ENCODE results near the gene DNAAF3. TPM values are rescaled to one million over a fixed set of nuclear protein-coding genes. Genes with fewer than 3 reads are reported as not detected.

DNAAF3 gene
- total RNA-seq, 1 experiment from 2014 or later: 0.45 TPM

- no peaks in the 10 kb centered on the region for H3K4me1 Mint-ChIP-seq (ENCODE audit: low read depth, unreplicated experiment)
- no peaks in the 10 kb centered on the region for H3K27me3 Mint-ChIP-seq (ENCODE audit: insufficient read depth, unreplicated experiment)
- no peaks in the 10 kb centered on the region for H3K9me3 Mint-ChIP-seq (ENCODE audit: unreplicated experiment)
- no peak for DNase-seq
- Histone ChIP-seq H3K27me3 (replicated peaks; ENCODE audit: control insufficient read depth, insufficient read depth, low read length) (no peaks in the 10 kb centered on the region), H3K9me3 (no peaks in the 10 kb centered on the region), H3K4me3 (ENCODE audit: low read depth, low read length) (no peak overlapping the region), H3K36me3 (ENCODE audit: control insufficient read depth, insufficient read depth, low read length) (no peaks in the 10 kb centered on the region; the same call in 1 of the 2 replicates), H3K4me1 (no peaks in the 10 kb centered on the region)
- no TSS peak for BruUV-seq (replicated peaks)
- no peak overlapping the region for H3K4me3 Mint-ChIP-seq (ENCODE audit: unreplicated experiment)
- POLR2A ChIA-PET: no interaction called here
- intact Hi-C loops (cut with micrococcal nuclease; ENCODE audit: unreplicated experiment): no loop called here
- no peak overlapping the region for H3K27ac Mint-ChIP-seq (ENCODE audit: unreplicated experiment)
- peaks cover 44% of the 10 kb centered on the region for H3K36me3 Mint-ChIP-seq (ENCODE audit: insufficient read depth, unreplicated experiment)
- TF ChIP-seq CTCF (IDR thresholded peaks at IDR 0.05; ENCODE audit: insufficient read depth in 1 of 2, low read depth in 1 of 2, low read length in 1 of 2, severe bottlenecking in 1 of 2, unreplicated experiment in 1 of 2): no peak
- CTCF ChIA-PET: no interaction called here
Measured at GRCh38 chr19:55109527-55110291, 56.7 kb downstream of the DNAAF3 start.

Small RNA genes within 50 kb of the gene (microRNA-seq; reads per million reads assigned to microRNA genes)
- gene MIR7975: not detected

Other genes starting within 250 kb of the DNAAF3 start
- gene NLRP7, start 219.1 kb downstream of the DNAAF3 start, total RNA-seq (2022): 0.43 and 0.49 TPM in 2 replicates
- gene NLRP2, start 200.2 kb downstream of the DNAAF3 start, total RNA-seq (2022): 108 and 115 TPM in 2 replicates
- gene GP6, start 128.3 kb downstream of the DNAAF3 start, total RNA-seq (2022): not detected in 2 replicates
- 43.3 and 49.8 TPM in 2 replicates for gene RDH13, start 103.5 kb downstream of the DNAAF3 start, total RNA-seq (2022)
- 135 and 141 TPM in 2 replicates for gene EPS8L1, start 90.7 kb downstream of the DNAAF3 start, total RNA-seq (2022)
- 104 TPM in 2 replicates for gene PPP1R12C, start 49.0 kb downstream of the DNAAF3 start, total RNA-seq (2022)
- gene TNNT1, start 17.4 kb downstream of the DNAAF3 start, total RNA-seq (2022): 11.8 and 18.0 TPM in 2 replicates
- 2.9 and 4.2 TPM in 2 replicates for gene TNNI3, start 8.9 kb downstream of the DNAAF3 start, total RNA-seq (2022)
- gene SYT5, start 13.7 kb upstream of the DNAAF3 start, total RNA-seq (2022): not detected in 2 replicates
- 2.3 and 2.7 TPM in 2 replicates for gene PTPRH, start 42.9 kb upstream of the DNAAF3 start, total RNA-seq (2022)
- gene TMEM86B, start 62.1 kb upstream of the DNAAF3 start, total RNA-seq (2022): 18.0 and 21.2 TPM in 2 replicates
- gene PPP6R1, start 92.4 kb upstream of the DNAAF3 start, total RNA-seq (2022): 113 and 118 TPM in 2 replicates
- gene HSPBP1, start 113.5 kb upstream of the DNAAF3 start, total RNA-seq (2022): 69.6 and 71.4 TPM in 2 replicates
- gene BRSK1, start 117.4 kb upstream of the DNAAF3 start, total RNA-seq (2022): 24.6 and 28.6 TPM in 2 replicates
- 1.6 and 3.4 TPM in 2 replicates for gene TMEM150B, start 158.7 kb upstream of the DNAAF3 start, total RNA-seq (2022)
- 25.8 and 26.3 TPM in 2 replicates for gene KMT5C, start 173.3 kb upstream of the DNAAF3 start, total RNA-seq (2022)
- gene COX6B2, start 188.1 kb upstream of the DNAAF3 start, total RNA-seq (2022): 0.27 and 0.35 TPM in 2 replicates
- gene GARIN5B, start 196.6 kb upstream of the DNAAF3 start, total RNA-seq (2022): not detected in 2 replicates
- gene IL11, start 203.8 kb upstream of the DNAAF3 start, total RNA-seq (2022): 0.70 and 1.1 TPM in 2 replicates
- gene TMEM190, start 210.2 kb upstream of the DNAAF3 start, total RNA-seq (2022): not detected in 2 replicates
- gene TMEM238, start 217.7 kb upstream of the DNAAF3 start, total RNA-seq (2022): 18.1 and 22.7 TPM in 2 replicates
- 2,048 and 2,146 TPM in 2 replicates for gene RPL28, start 219.3 kb upstream of the DNAAF3 start, total RNA-seq (2022)
- 279 and 293 TPM in 2 replicates for gene UBE2S, start 241.2 kb upstream of the DNAAF3 start, total RNA-seq (2022)